HG03439 (cell line): ENCODE data around the gene PRKCG.

Experiments
- ATAC-seq: cut with Tn5 transposase; IDR thresholded peaks from one replicate; pipeline ENCODE4 v1.9.1; 2021; ENCODE audit warnings: mild to moderate bottlenecking, moderate library complexity; ENCODE audit not compliant: unreplicated experiment

PRKCG gene

GRCh38 chr19:53897459-53897858 lies 15.5 kb downstream of the PRKCG start:
- no peak for ATAC-seq

DNA sequence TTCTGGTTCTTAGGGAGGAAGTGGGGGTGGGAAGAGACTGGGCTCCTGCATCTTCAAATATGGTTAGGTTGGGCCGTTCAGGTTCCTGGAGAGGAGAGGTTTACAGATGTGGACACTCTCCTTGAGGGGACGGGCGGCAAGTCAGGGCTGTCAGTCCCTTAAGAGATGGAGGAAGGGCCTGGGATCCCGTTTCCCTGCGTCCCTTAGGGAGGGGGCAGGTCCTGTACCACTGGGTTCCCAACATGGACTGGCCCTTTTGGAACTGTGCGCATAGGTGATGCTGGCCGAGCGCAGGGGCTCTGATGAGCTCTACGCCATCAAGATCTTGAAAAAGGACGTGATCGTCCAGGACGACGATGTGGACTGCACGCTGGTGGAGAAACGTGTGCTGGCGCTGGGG lies 16.2 kb downstream of the PRKCG start:
- no peak for ATAC-seq

- ATAC-seq = no peak
Observed at GRCh38 chr19:53898636-53899341, 16.8 kb downstream of the PRKCG start.

- ATAC-seq = no peak
Observed at GRCh38 chr19:53900191-53900860, 18.3 kb downstream of the PRKCG start.

GRCh38 chr19:53903055-53903680 lies 21.2 kb downstream of the PRKCG start:
- no peak for ATAC-seq

DNA sequence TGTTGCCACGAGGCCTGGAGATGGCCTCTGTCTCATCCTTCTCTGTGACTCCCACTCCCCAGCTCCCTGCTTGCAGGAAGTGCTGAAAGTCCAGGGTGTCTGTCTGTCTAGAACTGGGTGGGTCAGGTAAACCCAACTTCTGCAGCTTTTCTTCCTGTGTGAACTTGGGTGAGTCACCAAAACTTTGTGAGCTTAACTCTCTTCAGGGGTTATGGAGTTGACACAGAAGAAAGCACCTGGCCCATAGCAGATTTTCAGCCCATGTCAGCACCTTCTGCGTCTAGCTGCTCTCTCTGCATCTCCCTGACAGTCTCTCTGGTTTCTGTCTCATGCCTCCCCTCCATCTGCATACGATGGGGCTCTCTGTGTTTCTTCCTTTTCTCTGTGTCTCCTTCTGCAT lies 22.9 kb downstream of the PRKCG start:
- no peak for ATAC-seq

- no peak for ATAC-seq
Observed at GRCh38 chr19:53905787-53906186, 23.8 kb downstream of the PRKCG start.

- ATAC-seq = no peak
Observed at GRCh38 chr19:53906211-53907192, 24.5 kb downstream of the PRKCG start.

- ATAC-seq = no peak
Observed at GRCh38 chr19:53907193-53907581, 25.2 kb downstream of the PRKCG start.

DNA sequence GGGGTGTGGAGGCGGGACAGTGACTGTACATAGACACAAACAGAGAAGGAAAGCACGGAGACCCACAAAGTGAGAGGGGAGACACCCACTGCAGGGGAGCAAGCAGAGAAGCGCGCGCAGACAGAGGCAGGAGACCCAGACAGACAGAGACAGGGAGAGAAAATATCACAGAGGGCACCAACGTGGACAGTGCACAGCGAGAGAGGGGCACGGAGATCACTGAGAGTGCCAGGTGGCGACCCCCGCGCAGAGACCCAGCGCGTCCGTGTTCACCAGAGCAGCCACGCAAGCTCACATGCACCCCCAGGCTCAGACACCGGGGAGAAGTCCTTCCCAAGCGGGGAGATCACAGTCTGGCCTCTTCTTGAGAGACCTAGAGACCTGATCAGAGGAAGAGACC lies 25.7 kb downstream of the PRKCG start:
- ATAC-seq = no peak

DNA sequence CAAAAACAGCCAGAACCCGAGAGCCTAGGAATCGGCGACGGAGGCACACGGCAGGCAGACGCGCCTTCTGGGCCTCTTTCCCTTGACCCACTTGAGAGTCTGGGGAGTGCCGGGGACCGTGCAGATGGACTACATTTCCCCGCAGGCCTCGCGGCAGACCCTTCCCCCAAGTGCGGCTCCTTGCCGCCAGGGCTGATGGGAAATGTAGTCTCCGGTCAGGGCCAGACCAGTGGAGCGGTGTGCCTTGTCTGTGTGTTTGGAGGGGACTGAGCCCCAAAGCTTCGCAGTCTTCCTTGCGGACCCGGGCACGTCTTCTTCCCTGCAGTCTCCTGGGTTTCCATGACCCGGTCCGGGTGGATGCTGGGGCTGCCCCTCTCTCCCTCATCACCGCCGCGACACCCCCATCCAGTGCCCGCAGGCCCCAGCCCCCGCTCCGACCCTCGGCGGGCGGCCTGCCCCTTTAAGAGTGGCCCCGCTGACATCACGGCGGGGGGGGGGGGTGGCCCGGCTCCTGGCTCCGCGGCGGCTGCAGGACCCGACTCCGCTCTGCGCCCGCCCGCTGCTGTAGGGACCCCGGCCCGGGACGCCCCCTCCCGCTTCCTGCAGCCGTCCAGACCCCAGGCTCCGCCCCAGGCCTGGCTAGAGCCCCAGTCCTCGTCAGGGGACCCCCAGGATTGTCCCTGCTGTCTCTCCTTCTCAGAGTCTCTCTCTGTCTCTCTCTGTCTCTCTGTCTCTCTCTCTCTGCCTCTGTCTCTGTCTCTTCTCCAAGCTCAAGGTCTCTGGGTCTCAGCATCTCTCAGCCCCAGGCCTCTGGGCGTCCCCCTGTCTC lies 26.3 kb downstream of the PRKCG start:
- no peak for ATAC-seq

GRCh38 chr19:53908935-53909415 lies 27.0 kb downstream of the PRKCG start, which contains the start of gene CACNG7:
CACNG7 (plus strand) TSS chr19:53909278; CDS start chr19:53912832, 3,554 bp downstream.
- no peak for ATAC-seq

- no peak for ATAC-seq
Observed at GRCh38 chr19:53909471-53910169, 27.6 kb downstream of the PRKCG start.

GRCh38 chr19:53910170-53910518 lies 28.1 kb downstream of the PRKCG start:
- no peak for ATAC-seq

DNA sequence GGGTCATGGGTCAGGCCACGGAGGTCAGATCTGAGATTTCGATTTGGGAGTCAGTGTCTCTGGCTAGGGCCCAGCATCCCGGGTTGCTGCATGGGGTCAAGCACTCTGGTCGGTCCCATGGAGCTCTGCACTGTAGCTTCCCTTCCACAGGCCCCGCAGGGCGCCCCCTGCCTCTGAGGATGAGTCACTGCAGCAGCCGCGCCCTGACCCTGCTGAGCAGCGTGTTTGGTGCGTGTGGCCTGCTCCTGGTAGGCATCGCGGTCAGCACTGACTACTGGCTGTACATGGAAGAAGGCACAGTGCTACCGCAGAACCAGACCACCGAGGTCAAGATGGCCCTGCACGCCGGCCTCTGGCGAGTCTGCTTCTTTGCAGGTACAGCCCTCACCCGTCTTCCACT lies 30.7 kb downstream of the PRKCG start:
- ATAC-seq = no peak

DNA sequence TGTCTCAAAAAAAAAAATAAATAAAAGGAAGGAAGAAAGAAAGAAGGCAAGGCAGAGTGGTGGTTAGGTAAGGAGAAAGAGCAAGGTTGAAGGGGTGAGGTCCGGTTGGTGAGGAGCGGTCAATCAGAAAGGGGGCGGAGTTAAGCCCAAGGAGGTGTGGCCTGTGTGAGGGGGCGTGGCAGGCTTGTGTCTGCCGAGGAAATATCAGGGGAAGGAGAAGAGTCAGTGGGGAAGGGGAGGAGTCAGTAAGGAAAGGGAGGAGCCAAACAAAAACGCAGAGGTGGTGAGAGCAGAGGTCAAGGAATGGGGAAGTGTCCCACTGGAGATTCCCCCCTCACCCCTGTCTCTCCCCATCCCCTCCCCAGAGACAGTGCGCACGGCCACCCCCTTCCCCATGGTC lies 33.0 kb downstream of the PRKCG start:
- ATAC-seq = no peak

DNA sequence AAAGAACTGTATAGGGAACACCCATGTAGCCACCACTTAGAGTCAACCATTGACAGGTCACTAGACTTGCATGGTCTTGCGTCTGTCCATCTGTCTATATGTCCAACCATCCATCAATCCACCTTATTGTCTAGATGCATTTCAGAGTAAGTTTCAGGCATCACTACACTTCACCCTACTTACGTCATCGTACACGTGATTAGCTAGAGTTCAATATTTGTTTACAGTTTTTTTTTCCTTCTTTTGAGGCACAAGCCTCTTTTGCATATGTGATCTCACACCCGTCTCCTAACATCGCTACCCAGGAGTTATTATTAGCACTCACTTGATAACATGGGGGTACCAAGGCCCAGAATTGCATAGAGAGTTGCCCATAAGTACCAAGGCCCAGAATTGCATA lies 34.0 kb downstream of the PRKCG start:
- no peak for ATAC-seq

DNA sequence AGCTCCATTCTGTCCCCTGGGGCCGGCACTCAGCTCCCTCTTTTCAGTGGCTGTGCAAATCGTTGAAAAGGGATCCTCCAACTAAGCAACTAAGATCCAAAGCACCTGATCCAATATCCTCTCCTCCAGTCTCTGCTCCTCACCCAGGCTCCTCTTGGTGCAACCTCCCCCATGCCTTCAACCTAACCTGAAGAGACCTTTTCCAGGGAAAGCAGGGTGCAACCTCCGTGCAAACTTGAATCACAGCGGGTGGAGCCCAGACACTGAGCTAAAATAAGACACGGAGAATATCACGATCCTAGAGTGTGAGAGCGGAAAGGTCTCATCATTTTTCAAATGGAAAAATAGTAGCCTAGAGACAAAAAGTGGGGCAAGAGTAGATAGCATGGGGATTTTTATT lies 35.4 kb downstream of the PRKCG start:
- no peak for ATAC-seq

GRCh38 chr19:53927739-53928138 lies 45.7 kb downstream of the PRKCG start:
- ATAC-seq = no peak
